NCI-H2196 (cell line): ENCODE data around the gene MMP15.
"Not testable (repeated sequence)": the region's sequence is repeated elsewhere in the genome, so short reads cannot be mapped to it uniquely, and the experiment has no call there.

Experiments
- DNase-seq: peaks from one replicate; lab custom pipeline; 2025; ENCODE audit not compliant: unreplicated experiment; lab: John Stamatoyannopoulos, UW

MMP15 gene

DNA sequence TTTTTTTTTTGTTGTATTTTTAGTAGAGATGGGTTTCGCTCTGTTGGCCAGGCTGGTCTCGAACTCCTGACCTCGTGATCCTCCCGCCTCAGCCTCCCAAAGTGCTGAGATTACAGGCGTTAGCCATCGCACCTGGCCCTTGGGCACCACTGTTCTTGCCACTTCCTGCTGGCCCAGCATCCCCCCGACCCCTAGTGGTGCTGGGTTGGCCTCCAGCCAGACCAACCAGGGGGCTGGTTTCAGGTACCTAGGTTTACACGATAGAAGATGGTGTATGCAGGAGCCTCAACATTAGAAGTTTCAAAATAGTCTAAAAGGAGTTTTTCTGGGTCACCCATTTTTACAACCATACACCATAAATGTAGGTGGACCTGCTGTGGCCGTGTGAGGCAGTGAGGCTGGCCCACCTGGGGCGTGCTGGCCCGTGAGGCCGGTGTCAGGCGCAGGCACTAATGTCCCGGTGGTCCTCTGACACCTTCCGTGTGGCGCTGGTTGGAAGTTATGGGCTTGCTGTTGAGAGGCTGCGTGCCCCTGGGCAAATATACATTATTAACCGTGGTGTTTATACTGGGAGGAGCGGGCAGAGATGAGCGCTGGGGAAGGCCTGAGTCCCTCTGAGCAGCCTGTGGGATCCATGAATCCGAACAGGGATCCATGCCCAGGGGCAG, 60.2 kb downstream of the MMP15 start:
- no peak for DNase-seq

DNA sequence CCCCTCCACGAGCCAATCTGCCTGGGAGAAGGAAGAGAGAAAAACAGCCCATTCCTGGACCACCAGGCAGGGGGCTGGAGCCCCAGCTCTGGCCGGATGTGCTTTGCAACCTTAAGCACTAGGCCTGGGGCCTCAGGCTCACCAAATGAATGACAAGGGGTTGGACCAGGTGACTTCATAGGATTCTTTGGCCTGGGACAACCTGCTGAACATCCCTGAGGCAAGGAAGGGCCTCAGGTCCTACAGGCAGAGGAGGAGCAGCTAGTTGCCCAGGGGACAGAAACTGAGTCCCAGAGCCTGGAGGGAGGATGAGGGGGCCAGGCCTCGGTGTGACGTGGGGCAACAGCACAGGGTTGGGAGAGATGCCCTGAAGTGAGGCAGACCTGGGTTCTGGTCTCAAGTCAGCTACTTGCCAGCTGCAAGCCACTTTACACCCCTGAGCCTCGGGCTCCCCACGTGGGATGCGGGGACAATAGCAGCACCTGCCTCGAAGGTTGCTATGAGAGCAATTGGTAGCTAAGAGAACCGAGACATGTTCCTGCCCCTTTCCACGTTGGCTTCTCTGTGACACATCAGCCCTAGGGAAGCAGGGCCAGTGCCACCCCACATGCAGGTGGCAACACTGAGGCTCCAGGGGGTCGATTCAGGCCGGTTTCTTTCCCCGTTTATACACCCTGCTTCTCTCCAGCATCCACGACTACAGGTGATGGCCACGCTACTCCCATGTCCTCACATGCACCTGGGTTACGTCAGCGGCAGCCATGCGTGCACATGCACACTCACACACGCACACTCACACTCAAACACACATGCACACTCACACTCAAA, 61.0 kb downstream of the MMP15 start:
- peak; percentile 26 for DNase-seq

DNA sequence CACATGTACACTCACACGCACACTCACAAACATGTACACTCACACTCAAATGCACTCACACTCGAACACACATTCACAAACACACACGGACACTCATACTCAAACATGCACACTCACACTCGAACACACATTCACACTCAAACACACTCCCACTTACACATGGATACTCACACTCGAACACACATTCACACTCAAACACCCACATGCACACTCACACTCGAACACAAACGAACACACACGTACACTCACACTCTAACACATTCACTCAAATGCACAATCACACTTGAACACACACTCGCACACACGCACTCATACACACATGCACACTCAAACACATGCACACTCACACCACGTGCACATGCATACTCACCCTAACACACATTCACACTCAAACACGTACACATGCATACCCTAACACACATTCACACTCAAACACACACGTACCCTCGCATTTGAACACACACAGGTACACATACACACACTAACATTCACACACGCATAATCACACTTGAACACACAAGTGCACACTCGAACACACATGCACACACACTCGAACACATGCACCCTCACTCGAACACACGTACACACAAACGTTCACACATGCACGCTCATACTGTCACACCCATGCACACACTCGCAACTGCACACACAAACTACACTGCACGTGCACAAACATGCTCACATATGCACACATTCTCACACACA, 61.8 kb downstream of the MMP15 start:
- no peak for DNase-seq

DNA sequence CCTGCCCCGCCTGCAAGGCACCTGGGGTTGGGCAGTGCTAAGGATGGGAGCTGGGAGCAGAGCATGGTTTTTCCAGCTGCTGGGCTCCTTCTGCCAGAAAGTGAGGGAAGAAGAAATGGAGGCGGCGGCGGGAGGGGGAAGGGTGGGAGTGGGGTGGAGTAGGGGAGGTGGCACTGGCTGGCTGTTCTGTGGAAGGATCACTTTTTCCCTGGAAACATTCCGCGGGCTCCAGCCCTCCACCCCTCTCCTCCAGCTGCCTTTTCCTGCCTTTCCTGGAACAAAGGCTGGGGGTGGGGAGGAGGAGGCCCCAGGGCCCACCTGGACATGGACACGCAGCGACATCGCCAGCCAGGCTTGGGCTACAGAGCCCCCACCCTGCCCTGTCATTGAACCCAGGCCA, 62.5 kb downstream of the MMP15 start:
- DNase-seq = no peak

DNA sequence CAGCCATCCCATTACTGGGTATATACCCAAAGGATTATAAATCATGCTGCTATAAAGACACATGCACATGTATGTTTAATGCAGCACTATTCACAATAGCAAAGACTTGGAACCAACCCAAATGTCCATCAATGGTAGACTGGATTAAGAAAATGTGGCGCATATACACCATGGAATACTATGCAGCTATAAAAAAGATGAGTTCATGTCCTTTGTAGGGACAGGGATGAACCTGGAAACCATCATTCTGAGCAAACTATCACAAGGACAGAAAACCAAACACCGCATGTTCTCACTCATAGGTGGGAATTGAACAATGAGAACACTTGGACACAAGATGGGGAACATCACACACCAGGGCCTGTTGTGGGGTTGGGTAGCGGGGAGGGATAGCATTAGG, 64.8 kb downstream of the MMP15 start:
- not testable (repeated sequence) for DNase-seq

DNA sequence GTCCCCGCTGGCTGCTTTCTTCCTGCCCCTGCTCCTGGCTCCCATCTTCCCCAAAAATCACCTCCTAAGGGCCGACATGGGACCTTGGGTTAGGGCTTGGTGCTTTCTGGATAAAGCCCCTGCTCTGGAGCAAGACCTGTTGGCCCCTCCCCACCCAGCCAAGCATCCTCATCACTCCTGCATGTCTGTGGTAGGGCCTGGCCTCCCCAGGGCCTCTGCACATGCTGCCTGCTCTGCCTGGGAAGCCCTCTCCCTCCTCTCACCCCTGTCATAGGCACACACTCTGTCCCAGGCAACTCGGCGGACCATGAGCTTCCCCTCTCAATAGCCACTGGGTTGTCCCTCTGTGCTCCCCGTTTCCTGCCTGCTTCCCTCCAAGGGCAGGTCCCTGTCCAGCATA, 68.5 kb downstream of the MMP15 start:
- no peak for DNase-seq

DNA sequence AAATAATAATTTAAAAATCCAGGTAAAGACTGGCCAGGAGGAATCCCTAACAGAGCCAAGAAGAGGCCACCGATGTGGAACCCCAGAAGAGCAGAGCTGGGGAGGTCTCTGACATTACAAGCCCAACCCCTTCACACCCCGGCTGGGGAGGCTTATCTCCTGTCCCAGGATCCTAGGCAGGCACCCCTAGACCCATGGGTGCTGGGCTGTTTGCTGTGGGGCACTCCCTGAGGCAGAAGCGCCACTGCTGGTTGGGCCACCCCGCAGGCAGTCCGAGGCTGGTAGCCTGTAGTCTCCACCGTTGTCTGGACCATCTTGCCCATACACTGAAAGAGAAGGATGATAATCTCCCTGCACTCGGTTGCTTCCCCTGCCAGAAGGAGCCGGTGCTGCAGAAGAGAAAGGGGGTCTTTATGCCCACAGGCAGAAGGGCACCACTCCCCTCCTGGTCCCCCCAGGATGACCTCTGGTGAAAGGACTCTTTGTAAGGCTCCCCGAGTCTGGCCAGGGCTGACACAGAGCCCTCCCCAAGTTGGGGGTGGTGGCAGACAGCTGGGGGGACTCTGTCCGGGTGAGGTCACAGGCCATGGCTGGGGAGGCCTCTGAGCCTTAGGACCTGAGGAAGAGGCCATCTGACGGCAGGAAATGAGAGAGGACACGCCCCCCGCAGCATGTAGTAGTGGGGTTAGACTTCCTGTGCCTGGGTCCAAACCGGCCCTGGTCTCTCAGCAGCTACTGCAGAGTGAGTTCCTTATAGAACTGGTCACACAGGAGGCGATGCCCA, 69.4 kb downstream of the MMP15 start:
- no peak for DNase-seq

DNA sequence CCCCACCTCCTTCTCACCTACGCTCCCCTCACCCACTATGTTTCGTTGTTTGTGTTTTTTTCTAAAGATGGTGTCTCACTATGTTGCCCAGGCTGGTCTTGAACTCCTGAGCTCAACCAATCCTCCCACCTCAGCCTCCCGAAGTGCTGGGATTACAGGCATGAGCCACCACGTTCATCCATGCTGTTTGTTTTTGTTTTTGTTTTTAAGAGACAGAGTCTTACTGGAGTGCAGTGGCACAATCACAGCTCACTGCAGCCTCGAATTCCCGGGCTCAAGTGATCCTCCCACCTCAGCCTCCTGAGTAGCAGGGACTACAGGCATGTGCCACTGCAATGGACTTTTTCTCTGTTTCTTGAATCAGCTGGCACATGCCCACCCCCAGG, 70.0 kb downstream of the MMP15 start:
- not testable (repeated sequence) for DNase-seq

DNA sequence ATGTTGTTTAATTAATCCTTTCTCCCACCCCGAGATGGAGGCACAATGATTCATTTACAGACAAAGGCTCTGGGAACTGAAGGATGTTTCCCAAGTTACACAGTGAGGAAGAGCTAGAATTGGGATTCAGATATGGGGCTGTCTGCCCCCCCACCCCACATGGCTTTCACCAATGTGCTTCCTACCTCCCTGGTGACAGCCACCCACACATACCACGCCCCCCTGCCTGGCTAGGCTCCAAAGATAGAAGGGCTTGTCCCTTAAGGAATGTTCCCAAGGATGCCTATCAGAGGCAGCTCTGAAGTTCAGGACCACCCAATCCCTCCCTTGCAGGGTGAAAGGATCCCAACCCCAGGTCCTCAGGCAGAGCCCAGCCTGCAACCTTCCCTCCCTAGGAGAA, 70.7 kb downstream of the MMP15 start:
- no peak for DNase-seq
